Stimulated activated CD8-positive, alpha-beta memory T cell treated with anti-CD3 and anti-CD28 coated beads, Interleukin-12 subunit alpha, Interleukin-12 subunit beta, amount 100 ng/mL, for 24 hours (primary cell): ENCODE results near the gene DYNC2I2.
"Not testable (repeated sequence)": the region's sequence is repeated elsewhere in the genome, so short reads cannot be mapped to it uniquely, and the experiment has no call there.

Source experiments
- DNase-seq: peaks from one replicate; pipeline ENCODE4 v3.0.0-alpha.2; 2020; ENCODE audit errors: extremely low read depth

The DYNC2I2 gene

DNA sequence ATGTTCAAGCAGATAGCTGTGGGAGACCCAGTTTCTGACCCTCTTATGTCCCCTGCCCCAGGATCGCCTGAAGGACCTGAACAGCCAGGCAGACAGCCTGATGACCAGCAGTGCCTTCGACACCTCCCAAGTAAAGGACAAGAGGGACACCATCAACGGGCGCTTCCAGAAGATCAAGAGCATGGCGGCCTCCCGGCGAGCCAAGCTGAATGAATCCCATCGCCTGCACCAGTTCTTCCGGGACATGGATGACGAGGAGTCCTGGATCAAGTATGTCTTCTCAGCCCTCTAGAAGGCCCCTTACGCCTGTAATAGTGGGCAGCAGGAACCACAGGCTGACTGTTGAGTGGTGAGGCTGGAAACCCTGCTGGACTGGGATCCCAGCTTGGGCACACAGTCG lies 41.1 kb downstream of the DYNC2I2 start:
- no peak for DNase-seq

DNA sequence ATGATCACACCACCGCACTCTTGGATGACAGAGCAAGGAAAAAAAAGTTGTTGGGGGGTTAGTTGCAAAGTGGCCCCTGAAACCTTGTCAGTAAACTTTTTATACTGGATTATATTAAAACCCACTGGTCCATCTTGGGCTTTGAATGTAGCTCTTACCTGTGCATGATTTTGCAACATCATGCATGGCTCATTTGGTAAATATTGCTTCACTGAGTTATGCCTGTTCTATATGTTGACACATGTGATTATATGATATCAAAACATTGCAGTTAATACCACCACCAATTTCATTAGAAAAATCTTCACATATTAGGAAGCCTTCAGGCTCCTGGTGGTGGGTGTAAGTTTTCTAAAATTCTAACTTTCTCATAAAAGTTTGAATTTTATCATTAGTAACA lies 41.9 kb downstream of the DYNC2I2 start:
- no peak for DNase-seq

DNA sequence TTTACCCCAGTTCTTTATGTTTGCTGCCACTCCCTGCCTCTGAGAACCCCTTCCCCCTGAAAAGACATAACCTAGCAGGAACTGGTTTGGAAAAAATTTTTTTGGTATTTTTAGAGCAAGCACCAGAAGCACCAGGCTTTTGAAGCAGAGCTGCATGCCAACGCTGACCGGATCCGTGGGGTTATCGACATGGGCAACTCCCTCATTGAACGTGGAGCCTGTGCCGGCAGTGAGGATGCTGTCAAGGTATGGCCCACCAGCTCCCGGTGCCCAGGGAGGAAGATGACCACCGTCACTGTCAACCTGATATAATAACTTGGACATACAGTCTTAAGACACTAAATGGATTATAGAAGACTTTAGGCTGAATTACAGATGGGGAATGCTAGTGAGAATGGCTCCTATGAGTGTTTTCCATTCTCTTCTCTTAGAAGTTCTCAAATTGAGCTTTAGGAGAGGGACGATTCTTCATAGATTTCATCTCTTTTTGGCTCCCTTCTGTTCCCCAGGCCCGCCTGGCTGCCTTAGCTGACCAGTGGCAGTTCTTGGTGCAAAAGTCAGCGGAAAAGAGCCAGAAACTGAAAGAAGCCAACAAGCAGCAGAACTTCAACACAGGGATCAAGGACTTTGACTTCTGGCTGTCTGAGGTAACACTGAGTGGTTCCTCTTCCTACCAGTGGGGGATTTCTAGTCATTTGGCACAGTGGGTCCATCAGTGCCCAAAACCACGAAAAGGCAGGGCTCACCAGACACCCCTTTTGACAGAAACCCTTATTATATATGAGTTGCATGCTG lies 44.9 kb downstream of the DYNC2I2 start:
- no peak for DNase-seq

DNA sequence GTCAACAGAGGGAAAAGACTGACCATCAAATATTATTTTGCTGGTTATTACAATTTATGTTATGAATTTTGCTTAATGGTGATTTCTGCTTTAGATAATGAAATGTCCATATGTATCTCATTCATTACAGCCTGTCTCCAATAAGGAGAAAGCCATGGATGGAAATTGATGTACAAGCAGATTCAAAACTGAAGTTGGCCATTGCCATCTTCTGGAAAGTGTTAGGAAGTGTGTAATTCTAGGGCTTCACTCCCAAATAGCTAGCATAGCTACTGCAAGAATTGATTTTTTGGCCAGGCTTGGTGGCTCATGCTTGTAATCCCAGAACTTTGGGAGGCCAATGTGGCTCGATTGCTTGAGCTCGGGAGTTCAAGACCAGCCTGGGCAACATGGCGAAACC lies 45.8 kb downstream of the DYNC2I2 start:
- DNase-seq: no peak

DNA sequence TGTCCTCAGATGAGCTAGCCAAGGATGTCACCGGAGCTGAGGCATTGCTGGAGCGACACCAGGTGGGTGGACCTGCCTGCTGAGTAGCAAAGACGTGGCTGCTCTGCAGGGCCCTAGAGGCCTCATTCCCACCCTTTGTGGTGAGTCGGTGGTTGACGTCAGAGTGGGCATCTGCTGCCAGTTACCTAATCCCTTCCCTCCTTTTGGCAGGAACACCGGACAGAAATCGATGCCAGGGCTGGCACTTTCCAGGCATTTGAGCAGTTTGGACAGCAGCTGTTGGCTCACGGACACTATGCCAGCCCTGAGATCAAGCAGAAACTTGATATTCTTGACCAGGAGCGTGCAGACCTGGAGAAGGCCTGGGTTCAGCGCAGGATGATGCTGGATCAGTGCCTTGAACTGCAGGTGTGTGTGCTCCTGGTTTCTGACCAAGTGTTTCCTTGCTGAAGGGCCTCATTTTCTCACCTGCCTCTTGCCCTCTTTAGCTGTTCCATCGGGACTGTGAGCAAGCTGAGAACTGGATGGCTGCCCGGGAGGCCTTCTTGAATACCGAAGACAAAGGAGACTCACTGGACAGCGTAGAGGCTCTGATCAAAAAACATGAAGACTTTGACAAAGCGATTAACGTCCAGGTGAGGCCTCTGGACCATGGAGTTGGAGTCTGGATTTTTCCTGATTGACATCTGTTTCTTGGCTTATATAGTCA lies 48.9 kb downstream of the DYNC2I2 start:
- DNase-seq: no peak

DNA sequence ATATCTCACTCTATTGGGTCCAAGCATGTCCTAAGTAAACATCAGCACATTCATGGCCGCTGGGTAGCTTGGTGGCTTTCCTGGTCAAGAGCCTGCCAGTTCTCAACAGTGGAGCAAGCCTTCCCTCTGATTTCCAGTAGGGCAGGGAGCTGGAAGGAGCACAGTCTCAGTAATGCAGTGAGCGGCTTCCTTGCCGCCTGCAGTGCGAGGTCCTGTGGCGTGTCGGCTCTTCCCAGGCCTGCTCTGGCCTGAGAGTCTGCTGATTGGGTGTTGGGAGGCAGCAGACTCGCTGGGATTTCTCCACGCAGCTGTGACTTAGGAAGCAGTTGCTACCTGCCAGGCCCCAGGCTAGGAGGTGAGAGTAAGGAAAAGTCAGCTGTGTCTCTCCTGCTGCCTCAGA lies 53.0 kb downstream of the DYNC2I2 start:
- no peak for DNase-seq

DNA sequence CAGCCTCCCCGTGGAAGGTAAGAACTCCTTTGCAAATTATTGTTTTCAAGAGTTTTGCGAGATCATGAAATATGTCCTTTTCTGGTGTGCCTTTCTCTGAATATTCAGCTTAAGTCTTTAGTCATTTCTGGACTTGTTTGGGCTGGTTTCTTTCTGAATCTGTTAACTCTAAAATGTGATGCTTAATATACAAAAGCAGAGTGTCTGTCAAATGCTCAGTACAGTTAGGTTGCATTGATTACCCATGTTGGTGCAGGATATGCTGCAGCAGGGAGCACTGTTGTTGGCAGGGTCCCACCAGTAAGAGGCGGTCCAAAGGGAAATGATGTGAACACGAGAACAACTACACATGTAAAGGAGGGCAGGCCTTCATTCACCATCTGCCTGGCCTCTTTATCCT lies 56.5 kb downstream of the DYNC2I2 start:
- no peak for DNase-seq

DNA sequence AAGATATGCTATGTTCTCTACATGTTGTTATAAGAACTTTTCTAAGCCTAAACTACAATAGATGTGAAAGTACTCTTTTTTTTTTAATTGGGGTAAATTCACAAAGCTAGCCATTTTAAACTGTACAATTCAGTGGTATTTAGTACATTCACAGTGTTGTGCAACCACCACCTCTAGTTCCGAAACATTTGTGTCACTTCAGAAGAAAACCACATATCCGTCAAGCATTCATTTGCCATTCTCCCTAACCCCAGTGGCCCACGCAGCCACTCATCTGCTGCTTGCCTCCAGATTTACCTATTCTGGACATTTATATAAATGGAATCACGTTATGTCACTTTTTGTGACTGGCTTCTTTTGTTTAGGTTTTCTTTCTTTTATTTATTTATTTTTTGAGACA lies 61.2 kb downstream of the DYNC2I2 start:
- no peak for DNase-seq

DNA sequence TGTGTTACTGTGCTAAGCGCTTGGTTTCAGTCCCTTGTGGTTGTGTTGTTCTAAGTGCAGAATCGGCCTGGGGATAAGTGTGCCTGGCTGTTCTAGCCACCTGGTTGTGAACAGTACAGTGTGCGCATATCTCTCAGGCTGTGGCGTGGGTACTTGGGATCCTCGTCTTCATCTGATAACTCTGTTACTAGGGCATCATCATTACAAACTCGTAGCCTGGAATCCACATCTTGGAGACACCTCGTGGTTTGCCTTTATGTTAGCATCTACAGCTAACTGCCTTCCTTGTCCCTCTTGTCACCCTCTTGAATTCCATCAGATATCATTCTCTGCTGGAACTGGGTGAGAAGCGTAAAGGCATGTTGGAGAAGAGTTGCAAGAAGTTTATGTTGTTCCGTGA lies 62.8 kb downstream of the DYNC2I2 start:
- DNase-seq: no peak

DNA sequence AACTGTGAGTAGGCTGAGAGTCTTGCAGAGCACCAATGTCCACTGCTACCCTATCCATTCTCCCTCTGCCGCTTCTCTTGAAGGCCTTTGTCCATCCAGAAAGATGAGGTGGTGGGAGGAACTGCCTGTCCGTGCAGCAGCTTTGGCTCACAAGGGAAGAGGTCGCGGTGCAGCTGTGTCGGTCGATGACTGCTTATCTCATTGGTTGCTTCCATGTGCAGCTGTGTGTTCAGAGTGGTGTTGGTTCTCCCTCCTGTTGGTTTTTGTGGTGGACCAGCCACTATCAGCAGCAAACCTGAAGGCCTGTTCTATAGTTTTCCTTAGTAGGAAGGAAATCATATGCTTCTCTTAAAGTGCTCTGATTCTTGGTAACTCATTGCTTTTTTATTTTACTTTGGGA lies 63.6 kb downstream of the DYNC2I2 start:
- DNase-seq: no peak

DNA sequence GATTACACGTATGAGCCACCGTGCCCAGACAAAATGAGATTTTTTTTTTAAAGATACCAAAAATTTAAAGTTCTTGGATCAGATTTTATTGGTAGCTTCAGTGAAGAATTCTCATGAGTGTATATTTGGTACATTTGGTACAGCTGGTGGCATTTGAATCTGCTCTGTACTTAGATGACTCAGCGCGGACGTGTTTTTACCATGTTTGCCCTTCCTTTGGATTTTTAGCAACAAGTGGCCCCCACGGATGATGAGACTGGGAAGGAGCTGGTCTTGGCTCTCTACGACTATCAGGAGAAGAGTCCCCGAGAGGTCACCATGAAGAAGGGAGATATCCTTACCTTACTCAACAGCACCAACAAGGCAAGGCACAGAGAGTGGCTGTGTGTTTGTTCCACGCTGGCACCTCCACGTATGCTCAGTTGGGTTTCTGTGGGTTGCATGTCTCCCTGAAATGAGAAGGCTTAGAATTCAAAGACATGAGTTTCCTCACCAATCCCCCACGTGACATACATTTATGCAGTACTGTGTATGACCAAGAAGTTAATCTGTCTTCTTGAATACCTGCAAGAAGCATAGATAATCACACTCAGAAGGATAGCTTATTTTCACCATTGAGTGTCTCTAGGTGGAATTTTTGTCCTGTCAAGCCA lies 67.9 kb downstream of the DYNC2I2 start:
- DNase-seq: no peak

DNA sequence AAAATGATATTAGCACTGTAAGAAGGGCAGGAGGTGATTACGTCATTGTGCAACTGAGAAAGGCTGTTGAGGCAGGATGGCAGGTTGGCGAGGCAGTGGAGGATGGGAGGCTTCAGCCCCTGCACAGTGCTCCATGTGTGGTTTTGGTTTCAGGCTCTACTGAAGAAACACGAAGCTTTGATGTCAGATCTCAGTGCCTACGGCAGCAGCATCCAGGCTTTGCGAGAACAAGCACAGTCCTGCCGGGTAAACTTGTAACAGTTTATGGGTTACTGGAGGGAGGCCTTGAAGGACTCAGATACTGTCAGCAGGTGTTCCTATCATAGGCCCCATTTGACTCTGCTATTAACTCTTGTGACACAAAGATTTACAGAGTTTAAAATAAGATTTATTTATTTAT lies 69.2 kb downstream of the DYNC2I2 start:
- no peak for DNase-seq

DNA sequence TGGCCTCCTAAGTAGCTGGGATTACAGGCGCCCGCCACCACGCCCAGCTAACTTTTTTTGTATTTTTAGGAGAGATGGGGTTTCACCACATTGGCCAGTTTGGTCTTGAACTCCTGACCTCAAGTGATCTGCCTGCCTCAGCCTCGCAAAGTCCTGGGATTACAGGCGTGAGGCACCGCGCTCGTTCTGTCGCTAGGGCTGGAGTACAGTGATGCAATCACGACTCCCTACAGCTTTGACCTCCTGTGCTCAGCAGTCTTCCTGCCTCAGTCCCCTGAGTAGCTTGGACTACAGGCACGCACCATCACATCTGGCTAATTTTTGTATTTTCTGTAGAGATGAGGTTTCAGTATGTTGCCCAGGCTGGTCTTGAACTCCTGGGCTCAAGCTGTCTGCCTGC lies 69.7 kb downstream of the DYNC2I2 start:
- not testable (repeated sequence) for DNase-seq

DNA sequence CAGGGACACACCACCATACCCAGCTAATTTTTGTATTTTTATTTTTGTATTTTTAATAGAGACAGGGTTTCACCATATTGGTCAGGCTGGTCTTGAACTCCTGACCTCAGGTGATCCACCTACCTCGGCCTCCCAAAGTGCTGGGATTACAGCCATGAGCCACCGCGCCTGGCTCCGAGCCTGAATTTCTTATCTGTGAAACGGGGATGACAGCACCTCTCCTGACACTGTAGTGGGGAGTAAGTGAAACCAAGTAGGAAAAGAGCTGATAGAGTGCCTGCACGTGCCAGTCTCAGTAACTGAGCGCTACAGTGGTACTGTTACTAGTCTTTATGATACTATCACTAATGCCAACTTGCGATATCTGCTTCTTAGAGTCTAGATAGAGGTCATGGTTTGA lies 71.5 kb downstream of the DYNC2I2 start:
- DNase-seq: not testable (repeated sequence)
